Renal cortical epithelial cell (primary cell): ENCODE data around the gene CCDC150. TPM values are rescaled to one million over a fixed set of nuclear protein-coding genes. Genes with fewer than 3 reads are reported as not detected.

Experiments
- total RNA-seq: library from RNA; depleted of rRNA; stranded (reverse); fragments of >200 nt; gene quantifications from 2 replicates; pipeline ENCODE4 v1.2.3, GENCODE V29; 2014

CCDC150 gene
- total RNA-seq, 1 donor from 2014 or later, result 3.2 TPM

Other genes with a start within 250 kb of the CCDC150 start
- 0.87 and 4.4 TPM in 2 replicates for gene HECW2, start 46.2 kb upstream of the CCDC150 start, total RNA-seq
- gene GTF3C3, start 160.0 kb downstream of the CCDC150 start, total RNA-seq, result 40.1 and 48.4 TPM in 2 replicates
- gene C2orf66, start 169.6 kb downstream of the CCDC150 start, total RNA-seq, result 0.35 TPM in 1 of 2 replicates, not detected in the other